GM19193 (cell line): Measurements from ENCODE around the gene ZNF318.

Experiments used
- POLR2A ChIP-seq: IDR thresholded peaks from 4 replicates; pipeline ENCODE4 v1.6.1; 2011; ENCODE audit not compliant: insufficient read depth, insufficient read length; ENCODE audit errors: extremely low read depth

ZNF318 gene

DNA sequence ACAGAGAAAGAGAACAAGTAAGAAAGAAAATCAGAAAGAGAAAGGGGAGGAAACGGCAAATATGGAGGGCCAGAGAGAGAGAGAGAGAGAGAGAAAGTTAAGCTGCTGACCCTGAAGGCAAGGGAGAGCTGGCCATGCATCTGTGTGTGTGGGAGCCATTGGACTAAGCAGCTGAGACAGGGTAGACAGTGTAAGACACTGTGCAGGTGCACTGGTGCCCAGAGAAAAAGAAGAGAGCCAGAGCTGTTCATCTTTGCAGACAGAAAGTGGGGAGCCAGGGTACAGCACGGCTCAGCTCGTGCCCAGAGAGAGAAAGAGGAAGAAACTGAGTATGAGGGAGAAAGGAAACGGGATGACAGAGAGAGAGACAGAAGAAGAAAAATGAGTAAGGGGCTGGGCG is 24.2 kb upstream of the ZNF318 start:
- TF ChIP-seq POLR2A: no peak

DNA sequence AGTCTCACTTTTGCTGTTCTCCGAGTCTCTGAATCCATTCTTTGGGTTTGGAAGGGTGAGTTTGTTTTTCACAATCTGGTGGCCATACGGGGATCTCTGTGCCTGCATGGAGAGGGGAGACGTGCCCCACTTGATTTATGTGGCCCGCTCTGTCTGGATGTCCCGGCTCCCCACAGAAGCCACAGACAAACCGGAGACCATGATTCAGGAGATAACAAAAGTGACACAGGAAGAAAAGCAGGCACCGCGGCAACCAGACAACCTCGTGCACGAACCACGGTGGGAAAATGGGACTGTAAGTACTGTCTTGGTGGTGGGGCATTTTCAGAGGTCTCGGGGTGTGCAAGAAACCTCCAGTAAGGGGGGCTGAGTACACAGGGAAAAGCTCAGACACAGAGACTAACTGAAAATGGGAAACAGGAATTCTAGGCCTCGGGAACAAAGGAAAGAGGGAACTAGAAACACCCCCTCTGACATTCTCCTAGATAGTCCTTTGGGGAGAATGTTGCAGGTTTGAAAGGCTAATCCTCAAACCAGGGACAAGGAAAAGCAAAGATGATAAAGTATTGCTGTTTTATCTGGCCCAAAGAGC is 22.1 kb upstream of the ZNF318 start:
- TF ChIP-seq POLR2A: peak; percentile 20

DNA sequence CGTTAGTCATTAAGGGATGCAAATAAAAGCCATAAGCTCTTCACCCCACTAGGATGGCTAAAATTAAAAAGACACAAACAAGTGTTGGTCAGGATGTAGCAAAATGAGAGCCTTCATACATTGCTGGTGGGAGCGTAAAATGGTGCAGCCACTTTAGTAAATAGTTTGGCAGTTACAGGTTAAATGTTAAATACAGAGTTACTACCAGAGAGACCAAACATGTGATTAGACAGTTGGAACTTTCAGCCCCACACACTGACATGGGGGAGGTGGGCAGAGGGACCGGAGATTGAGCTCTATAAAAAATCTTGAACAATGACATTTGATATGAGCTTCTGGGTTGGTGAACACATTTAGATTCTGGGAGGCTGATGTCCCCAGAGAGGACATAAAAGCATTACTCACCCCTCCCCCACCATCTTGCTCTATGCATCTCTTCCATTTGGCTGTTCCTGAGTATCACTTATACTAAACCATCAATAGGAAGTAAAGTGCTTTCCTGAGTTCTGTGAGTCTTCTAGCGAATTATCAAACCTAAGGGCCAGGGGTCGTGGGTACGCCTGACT is 20.4 kb upstream of the ZNF318 start:
- TF ChIP-seq POLR2A: no peak

DNA sequence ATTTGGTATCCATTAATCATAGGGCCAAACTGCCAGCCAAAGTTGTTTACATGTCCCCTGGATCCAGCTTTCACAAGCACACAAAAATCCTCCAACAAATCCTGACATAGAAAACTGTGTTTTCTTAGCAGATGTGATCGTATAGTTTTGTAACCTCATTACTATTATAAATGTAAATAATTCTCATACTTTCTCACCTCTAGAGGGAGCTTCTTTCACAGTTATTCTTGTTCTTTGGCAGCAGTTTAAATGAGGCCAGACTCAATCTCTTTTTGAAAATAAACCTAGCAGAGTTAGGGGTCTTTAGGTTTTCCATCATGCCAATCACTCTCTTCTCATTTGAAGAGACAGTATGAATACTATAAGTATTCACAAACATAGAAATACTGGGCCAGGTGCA is 17.0 kb upstream of the ZNF318 start:
- TF ChIP-seq POLR2A: no peak

DNA sequence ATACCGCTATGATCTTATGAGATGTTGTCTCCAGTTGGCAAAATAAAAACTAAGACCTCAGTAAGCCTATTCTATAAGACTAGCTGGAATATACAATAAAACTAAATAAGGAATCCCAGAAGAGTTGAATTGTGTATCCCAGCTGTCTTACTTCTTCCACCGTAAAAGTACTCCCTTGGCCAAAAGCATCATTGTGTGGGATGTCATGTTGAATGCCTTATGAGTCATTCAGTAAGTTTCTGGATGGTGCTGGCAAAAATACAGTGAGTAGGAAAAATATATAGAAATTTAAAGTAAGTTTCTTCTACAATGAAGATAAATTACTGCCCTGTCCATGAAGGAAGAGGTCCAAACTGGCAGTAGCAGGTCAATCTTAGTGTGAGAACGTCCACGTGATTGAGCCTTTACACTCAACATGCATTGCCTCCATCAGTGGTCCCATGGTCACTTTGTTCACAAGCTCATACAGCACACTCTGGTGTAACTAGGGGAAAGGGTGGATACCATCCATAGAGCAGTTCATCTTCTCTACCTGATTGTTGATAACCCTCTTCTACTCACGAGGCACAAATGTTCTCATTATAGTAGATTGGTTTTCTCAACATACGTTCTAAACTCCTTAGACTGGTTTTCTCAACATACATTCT is 13.7 kb upstream of the ZNF318 start:
- no peak for TF ChIP-seq POLR2A

DNA sequence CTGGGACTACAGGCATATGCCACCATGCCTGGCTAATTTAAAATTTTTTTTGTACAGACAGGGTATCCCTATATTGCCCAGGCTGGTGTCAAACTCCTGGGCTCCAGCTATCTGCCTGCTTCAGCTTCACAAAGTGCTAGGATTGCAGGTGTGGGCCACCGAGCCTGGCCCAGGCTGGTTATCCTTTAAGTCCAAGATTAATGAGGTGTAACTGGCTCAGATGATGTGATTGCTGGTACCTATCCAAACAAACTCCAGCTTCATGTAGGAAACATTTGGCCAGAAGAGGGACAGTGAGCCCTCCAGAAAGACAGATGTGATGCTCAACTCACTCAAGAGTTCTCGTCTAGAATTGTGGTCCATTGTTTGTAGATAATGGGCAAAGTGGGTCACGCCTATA is 9.2 kb upstream of the ZNF318 start:
- no peak for TF ChIP-seq POLR2A

DNA sequence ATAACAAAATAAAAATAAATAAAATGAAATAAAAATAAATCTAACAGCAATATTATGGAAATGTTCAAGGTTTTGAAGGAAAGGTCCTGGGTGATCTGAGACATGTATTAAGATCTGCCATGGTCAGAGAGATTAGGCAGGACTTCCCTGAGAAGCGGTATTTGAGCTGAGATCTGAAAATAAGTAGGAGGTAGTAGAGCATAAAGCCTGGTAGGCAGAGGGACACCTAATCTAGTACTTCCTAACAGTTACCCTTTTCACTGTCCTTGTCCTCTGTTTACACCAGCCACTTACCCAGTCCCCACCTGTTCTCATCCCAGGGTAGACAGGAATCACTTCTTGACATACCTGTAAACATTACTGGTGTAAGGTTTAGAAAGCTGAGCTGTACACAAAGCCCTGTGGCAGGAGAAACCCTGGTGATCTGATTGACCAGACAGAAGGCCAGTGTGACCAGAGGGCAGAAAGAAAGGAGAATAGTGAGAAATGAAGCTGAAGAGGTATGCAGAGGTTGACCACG is 8.3 kb upstream of the ZNF318 start:
- TF ChIP-seq POLR2A: no peak

DNA sequence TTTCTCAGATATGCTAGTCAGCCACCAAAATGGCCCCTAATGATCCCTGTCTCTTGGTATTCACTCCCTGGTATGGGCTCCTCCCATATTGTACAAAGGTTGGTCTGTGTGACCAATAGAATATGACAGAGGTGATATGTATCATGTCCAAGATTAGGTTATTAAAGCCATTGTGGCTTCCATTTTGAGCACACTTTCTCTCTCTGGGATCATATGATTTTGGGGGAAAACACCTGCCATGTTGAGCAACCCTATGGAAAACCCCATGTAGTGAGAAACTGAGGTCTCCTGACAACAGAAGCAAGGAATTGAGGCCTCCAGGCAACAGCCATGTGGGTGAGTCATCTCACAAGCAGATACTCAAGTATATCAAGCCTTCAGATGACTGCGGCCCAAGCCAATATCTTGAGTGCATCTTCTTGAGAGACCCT is 7.1 kb upstream of the ZNF318 start:
- TF ChIP-seq POLR2A: no peak

DNA sequence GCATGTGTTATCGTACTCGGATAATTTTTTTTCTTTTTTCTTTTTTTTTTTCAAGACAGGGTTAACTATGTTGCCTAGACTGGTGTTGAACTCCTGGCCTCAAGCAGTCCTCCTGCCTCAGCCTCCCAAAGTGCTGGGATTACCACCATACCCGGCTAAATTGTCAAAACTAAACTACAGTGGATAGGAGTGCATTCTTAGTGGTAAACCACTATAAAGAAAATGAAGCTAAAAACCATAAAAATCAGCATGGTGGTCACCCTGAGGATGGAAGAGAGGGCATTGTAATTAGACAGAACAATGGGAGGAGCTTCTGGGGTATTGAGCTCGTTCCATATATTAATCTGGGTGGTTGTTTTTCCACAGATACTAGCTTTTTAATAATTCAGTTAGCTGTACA is 6.2 kb upstream of the ZNF318 start:
- TF ChIP-seq POLR2A: no peak

DNA sequence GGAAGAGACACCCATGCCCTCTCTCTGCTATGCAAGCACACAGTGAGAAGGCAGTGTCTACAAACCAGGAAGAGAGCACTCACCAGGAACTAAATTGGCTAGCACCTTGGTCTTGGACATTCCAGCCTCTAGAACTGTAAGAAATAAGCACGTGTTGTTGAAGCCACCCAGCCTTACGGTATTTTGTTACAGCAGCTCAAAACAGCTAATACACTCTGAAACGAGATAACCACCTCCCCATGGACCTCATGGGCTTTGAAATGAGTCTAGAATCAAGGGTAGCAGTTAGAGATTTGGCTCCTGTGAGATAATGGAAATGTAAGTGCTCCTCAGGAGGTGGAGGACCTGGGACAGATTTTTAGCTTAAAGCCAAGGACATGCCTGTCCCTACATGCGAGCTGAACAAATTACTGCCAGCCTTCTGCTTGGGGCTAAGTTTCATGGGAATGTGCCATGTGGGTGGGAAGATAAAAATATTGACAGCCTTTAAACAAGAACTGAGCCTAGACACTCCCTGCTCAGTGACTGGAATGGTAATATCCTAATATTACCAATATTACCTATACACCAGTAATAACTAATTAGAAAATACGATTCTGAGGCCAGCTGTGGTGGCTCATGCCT is 3.9 kb upstream of the ZNF318 start:
- TF ChIP-seq POLR2A: no peak

DNA sequence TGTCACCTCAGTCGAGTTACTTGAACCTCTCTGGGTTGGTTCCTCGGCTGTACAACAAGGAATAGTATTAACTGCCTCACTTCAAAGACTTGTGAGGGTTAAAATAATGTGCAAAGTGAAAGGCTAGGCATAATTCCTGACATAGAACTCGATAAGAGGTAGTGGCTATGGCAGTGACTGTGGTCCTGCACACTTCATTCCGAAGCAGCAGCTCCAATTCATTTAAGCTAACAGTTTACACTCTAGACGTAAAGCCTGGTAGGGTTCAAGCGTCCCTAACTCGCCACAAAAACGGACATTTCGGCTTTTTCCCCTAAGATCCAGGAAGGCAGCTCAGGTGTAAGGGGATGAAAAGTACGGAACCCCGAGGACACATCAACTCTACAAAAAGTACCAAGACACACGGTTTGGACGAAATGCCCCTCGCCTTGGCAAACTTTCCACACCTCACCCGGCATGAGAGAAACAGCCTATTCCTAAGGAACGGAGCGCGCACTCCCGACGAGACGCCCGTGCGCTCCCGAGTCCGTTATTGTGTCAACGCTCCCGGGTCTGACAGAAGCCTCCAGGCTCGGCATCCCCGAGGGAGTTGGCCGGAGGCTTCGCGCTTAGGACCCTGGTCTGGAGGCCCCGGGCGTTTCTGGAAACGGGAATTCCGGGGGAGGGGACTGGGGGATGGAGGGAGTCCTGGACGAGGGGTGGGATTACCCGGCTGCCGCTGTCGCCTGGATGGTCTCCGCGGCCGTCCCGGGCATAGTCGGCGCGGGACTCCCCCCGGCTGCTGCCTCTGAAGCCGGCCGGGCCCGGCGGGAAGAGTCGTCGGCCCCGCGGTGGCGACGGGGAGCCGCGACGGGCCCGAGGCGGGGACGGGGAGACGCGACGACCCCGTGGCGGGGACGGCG is 937 bp downstream of the ZNF318 start:
- no peak for TF ChIP-seq POLR2A

DNA sequence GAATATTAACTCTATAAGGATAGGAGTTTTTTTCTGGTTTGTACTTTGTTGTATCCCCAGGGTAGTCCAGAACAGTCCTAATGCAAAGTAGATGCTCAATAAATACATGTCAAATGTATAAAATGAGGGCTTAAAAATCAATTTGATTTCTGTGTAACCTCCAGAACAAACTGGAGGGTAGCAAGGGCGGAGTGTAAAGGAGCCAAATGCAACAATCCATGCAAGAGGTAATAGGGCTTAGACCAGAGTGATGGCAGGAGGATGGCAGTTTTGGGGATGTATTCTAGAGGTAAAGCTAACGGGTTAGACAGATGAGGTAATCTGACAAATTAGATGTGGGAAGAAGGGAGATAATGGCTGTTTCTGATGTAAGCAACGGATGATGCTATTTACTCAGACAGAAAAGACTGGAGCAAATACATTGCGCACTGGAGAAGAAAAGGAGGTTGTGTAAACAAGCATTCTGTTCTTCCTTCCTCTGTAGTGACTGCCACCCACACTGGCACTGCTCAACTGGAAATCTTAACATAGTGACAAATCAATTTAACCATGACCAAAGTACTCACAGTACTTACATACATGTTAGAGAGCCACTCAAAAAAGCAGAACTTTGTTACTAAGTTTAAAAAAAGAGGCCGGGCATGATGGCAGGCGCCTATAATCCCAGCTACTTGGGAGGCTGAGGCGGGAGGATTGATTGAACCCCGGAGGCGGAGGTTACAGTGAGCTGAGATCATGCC is 2.0 kb downstream of the ZNF318 start:
- TF ChIP-seq POLR2A: no peak

DNA sequence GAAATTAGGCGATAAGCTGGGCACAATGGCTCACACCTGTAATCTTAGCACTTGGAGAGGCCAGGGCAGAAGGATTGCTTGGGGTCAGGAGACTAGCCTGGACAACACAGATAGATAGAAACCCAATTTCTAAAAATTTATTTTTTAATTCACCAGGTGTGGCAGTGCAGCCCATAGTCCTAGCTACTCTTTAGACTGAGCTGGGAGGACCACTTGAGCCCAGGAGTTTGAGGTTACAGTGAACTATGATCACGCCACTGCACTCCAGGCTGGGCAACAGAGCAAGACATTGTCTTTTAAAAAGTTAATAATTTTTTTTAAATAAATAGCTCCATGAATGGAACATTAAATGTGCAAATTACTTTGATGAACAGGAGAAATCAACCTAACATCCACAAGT is 8.2 kb downstream of the ZNF318 start:
- no peak for TF ChIP-seq POLR2A

DNA sequence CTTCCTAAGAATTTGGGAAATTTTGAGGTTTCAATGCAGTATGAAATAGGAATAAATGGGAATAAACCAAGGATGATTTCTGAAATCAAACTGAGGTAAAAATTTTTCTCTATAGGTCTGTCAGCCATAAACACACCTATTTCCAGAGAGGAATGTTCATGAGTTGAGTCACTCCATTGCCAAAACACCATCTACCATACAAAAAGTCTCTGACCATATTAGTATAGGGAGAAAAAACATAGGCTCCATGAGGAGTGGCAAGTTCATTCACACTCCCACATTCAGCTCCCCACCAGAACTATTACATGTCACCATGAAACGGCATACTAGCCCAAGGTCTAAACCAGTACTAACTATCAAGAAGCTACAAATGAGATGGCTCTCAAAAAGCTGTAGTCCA is 9.6 kb downstream of the ZNF318 start:
- no peak for TF ChIP-seq POLR2A

DNA sequence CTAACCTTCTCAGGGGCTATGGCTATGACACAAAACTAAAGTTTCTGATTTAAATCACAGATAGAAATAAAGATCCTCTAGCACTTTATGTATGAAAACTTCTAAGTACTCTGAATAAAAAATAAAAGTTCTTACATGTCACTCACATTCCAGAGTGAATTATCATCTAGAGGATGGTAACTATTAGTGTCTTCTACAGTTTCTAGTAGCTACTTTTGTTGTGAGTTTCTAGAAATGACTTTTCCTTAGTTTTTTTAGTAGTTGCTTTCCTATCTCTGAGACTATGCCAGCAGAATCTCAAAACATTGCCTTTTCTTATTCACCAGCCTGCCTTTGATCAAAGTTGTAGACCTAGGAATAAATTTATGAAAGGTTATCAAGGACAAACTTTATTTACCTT is 10.1 kb downstream of the ZNF318 start:
- TF ChIP-seq POLR2A: no peak
